HepG2 (cell line): ENCODE results near the gene PEX10. TPM values are rescaled to one million over a fixed set of nuclear protein-coding genes. Genes with fewer than 3 reads are reported as not detected.

Experiments
- AGO1 ChIP-seq: fragments of 200-400 bp; formaldehyde crosslinking; IDR thresholded peaks from 2 replicates; pipeline ENCODE4 v1.6.1; 2017; ENCODE audit warnings: mild to moderate bottlenecking, low read depth, low read length, moderate library complexity; ENCODE audit not compliant: poor library complexity, severe bottlenecking
- AGO2 ChIP-seq: fragments of 200-400 bp; formaldehyde crosslinking; optimal IDR thresholded peaks from 2 replicates; pipeline ENCODE3; 2017; ENCODE audit warnings: mild to moderate bottlenecking, low read depth, low read length, moderate library complexity
- HNRNPH1 ChIP-seq: fragments of 200-400 bp; formaldehyde crosslinking; optimal IDR thresholded peaks from 2 replicates; pipeline ENCODE3; 2017; ENCODE audit warnings: mild to moderate bottlenecking, low read depth, low read length
- ISX ChIP-seq: sonication (generic); formaldehyde crosslinking; conservative IDR thresholded peaks from 2 replicates; pipeline ENCODE4 v1.5.0; 2020; ENCODE audit warnings: missing genetic modification reagents
- MTF2 ChIP-seq: sonication (generic); formaldehyde crosslinking; IDR thresholded peaks from 2 replicates; pipeline ENCODE4 v1.5.0; 2020; ENCODE audit warnings: missing genetic modification reagents, borderline replicate concordance
- RELA ChIP-seq: sonication (generic); formaldehyde crosslinking; IDR thresholded peaks from 2 replicates; pipeline ENCODE4 v1.4.0; 2020; ENCODE audit warnings: missing genetic modification reagents
- SIN3A ChIP-seq: IDR thresholded peaks from 2 replicates; pipeline ENCODE4 v1.6.1; 2011; ENCODE audit warnings: low read depth, mild to moderate bottlenecking, control low read depth, low read length, borderline replicate concordance
- ZNF589 ChIP-seq: sonication (generic); formaldehyde crosslinking; conservative IDR thresholded peaks from 2 replicates; pipeline ENCODE4 v1.8.0; 2022; ENCODE audit warnings: mild to moderate bottlenecking, moderate library complexity, missing genetic modification reagents
- ZNF747 ChIP-seq: sonication (generic); formaldehyde crosslinking; IDR thresholded peaks from 2 replicates; pipeline ENCODE4 v1.8.1; 2023; ENCODE audit warnings: missing genetic modification reagents, mild to moderate bottlenecking, borderline replicate concordance
- ZSCAN25 ChIP-seq: sonication (generic); formaldehyde crosslinking; IDR thresholded peaks from 2 replicates; pipeline ENCODE4 v1.8.0; 2022; ENCODE audit warnings: mild to moderate bottlenecking, missing genetic modification reagents
- polyA plus RNA-seq, 8 experiments: library from polyadenylated mRNA; depleted of rRNA in 3 of 8; stranded (reverse) in 7 of 8; unstranded in 1 of 8; fragments of >200 nt; fragmentation: Illumina TruSeq in 4 of 8; extraction: Trizol in 4 of 8; gene quantifications; 2 replicates each; pipeline versions ENCODE4 v1.2.1 to v1.2.3, GENCODE V29; 2011 to 2016; ENCODE audit warnings: low read depth in 4 of 8, missing spikeins in 1 of 8, mixed read lengths in 1 of 8; ENCODE audit not compliant: insufficient read depth in 1 of 8
- total RNA-seq, 5 experiments: library from RNA; depleted of rRNA; stranded (reverse); fragments of >200 nt; fragmentation: Illumina TruSeq; extraction: Trizol; gene quantifications; 2 replicates each; pipeline ENCODE4 v1.2.3, GENCODE V29; 2016; ENCODE audit warnings: low read depth in 1 of 5
- TF ChIP-seq, protein P1 (sequence below): sonication (generic); formaldehyde crosslinking; IDR thresholded peaks from 2 replicates; pipeline ENCODE4 v1.9.0; 2021; ENCODE audit warnings: missing genetic modification reagents, borderline replicate concordance
- TF ChIP-seq, protein P2 (sequence below): IDR thresholded peaks from 2 replicates; pipeline ENCODE4 v1.6.1; 2012; ENCODE audit warnings: low read depth, low read length, improper control_type of control experiment
- TF ChIP-seq, protein P3 (sequence below): IDR thresholded peaks from 2 replicates; pipeline ENCODE4 v1.6.1; 2016; ENCODE audit warnings: missing compliant biosample characterization, missing genetic modification reagents, borderline replicate concordance
- TF ChIP-seq, protein P4 (sequence below): sonication (generic); formaldehyde crosslinking; IDR thresholded peaks from 2 replicates; pipeline ENCODE4 v1.9.0; 2022; ENCODE audit warnings: low read depth, missing genetic modification reagents
- TF ChIP-seq, protein P5 (sequence below): IDR thresholded peaks from 2 replicates; pipeline ENCODE4 v1.6.1; 2016
- TF ChIP-seq, protein P6 (sequence below): sonication (generic); formaldehyde crosslinking; IDR thresholded peaks from 2 replicates; pipeline ENCODE4 v1.4.0; 2020; ENCODE audit warnings: missing genetic modification reagents, mild to moderate bottlenecking, borderline replicate concordance

Gene PEX10
- total and polyA plus RNA-seq, 2 of the 13 experiments (the other 11 are each of a cell fraction or from before 2014, with no cell fraction given) = 16.1 to 39.6 TPM

DNA sequence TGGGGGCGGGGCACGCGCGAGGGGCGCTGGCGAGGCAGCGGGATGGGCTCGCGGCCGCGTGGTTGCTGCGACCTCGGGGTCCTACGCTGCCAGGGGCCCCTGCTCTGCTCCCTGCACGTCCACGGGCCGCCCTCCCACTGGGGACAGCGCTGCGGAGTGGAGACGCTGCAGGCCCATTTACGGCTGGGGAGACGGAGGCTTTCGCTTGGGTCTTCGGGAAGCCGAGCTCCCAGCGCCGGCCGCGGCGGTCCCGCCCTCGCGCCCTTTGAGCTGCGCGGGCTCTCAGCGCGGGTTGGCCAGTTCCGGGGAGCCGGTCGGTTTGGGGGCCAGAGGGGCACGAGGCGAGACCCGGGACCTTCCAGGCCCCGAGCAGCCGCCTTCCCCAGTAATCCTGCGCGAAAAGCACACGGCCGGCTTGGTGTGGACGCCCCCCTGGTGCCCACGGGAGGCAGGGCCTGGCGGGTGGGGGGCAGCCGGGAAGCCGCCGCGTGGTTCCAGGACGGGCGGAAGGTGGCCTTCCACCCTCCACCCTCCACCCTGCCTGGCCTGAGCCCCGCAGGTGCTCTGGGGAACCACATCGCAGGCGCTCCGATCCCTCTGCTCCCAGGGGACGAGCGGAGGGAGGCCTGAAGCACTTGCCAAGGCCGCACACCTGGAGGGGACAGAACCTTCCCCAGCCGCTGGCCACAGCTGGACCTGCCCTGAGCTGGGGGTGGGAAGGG, 570 bp upstream of the PEX10 start (continued):
- TF ChIP-seq MTF2 (CRISPR knock-in tag) (0 out of 2 replicates have a peak, but pooled peaks have one; percentile 91), AGO1 (no peak), AGO2 (peak; percentile 98), ZSCAN25 (CRISPR knock-in tag) (peak; percentile 75), ZNF747 (CRISPR knock-in tag) (peak; percentile 85; the same call in 1 of the 2 replicates), ZNF589 (CRISPR knock-in tag) (no peak), HNRNPH1 (no peak), SIN3A (no peak), RELA (no peak), ISX (CRISPR knock-in tag) (no peak; the same call in 1 of the 2 replicates)
- TF ChIP-seq, protein P1, sequence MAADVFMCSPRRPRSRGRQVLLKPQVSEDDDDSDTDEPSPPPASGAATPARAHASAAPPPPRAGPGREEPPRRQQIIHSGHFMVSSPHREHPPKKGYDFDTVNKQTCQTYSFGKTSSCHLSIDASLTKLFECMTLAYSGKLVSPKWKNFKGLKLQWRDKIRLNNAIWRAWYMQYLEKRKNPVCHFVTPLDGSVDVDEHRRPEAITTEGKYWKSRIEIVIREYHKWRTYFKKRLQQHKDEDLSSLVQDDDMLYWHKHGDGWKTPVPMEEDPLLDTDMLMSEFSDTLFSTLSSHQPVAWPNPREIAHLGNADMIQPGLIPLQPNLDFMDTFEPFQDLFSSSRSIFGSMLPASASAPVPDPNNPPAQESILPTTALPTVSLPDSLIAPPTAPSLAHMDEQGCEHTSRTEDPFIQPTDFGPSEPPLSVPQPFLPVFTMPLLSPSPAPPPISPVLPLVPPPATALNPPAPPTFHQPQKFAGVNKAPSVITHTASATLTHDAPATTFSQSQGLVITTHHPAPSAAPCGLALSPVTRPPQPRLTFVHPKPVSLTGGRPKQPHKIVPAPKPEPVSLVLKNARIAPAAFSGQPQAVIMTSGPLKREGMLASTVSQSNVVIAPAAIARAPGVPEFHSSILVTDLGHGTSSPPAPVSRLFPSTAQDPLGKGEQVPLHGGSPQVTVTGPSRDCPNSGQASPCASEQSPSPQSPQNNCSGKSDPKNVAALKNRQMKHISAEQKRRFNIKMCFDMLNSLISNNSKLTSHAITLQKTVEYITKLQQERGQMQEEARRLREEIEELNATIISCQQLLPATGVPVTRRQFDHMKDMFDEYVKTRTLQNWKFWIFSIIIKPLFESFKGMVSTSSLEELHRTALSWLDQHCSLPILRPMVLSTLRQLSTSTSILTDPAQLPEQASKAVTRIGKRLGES (CRISPR knock-in tag) = 0 out of 2 replicates have a peak, but pooled peaks have one; percentile 38
- TF ChIP-seq, protein P2, sequence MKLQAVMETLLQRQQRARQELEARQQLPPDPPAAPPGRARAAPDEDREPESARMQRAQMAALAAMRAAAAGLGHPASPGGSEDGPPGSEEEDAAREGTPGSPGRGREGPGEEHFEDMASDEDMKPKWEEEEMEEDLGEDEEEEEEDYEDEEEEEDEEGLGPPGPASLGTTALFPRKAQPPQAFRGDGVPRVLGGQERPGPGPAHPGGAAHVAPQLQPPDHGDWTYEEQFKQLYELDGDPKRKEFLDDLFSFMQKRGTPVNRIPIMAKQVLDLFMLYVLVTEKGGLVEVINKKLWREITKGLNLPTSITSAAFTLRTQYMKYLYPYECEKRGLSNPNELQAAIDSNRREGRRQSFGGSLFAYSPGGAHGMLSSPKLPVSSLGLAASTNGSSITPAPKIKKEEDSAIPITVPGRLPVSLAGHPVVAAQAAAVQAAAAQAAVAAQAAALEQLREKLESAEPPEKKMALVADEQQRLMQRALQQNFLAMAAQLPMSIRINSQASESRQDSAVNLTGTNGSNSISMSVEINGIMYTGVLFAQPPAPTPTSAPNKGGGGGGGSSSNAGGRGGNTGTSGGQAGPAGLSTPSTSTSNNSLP = no peak
- TF ChIP-seq, protein P3, sequence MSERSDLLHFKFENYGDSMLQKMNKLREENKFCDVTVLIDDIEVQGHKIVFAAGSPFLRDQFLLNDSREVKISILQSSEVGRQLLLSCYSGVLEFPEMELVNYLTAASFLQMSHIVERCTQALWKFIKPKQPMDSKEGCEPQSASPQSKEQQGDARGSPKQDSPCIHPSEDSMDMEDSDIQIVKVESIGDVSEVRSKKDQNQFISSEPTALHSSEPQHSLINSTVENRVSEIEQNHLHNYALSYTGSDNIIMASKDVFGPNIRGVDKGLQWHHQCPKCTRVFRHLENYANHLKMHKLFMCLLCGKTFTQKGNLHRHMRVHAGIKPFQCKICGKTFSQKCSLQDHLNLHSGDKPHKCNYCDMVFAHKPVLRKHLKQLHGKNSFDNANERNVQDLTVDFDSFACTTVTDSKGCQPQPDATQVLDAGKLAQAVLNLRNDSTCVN (CRISPR knock-in tag) = 0 out of 2 replicates have a peak, but pooled peaks have one; percentile 39
- TF ChIP-seq, protein P4, sequence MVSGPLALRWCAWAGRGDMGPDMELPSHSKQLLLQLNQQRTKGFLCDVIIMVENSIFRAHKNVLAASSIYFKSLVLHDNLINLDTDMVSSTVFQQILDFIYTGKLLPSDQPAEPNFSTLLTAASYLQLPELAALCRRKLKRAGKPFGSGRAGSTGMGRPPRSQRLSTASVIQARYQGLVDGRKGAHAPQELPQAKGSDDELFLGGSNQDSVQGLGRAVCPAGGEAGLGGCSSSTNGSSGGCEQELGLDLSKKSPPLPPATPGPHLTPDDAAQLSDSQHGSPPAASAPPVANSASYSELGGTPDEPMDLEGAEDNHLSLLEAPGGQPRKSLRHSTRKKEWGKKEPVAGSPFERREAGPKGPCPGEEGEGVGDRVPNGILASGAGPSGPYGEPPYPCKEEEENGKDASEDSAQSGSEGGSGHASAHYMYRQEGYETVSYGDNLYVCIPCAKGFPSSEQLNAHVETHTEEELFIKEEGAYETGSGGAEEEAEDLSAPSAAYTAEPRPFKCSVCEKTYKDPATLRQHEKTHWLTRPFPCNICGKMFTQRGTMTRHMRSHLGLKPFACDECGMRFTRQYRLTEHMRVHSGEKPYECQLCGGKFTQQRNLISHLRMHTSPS = no peak; the same call in 1 of the 2 replicates
- TF ChIP-seq, protein P5, sequence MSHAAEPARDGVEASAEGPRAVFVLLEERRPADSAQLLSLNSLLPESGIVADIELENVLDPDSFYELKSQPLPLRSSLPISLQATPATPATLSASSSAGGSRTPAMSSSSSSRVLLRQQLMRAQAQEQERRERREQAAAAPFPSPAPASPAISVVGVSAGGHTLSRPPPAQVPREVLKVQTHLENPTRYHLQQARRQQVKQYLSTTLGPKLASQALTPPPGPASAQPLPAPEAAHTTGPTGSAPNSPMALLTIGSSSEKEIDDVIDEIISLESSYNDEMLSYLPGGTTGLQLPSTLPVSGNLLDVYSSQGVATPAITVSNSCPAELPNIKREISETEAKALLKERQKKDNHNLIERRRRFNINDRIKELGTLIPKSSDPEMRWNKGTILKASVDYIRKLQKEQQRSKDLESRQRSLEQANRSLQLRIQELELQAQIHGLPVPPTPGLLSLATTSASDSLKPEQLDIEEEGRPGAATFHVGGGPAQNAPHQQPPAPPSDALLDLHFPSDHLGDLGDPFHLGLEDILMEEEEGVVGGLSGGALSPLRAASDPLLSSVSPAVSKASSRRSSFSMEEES = 0 out of 2 replicates have a peak, but pooled peaks have one; percentile 38
- TF ChIP-seq, protein P6, sequence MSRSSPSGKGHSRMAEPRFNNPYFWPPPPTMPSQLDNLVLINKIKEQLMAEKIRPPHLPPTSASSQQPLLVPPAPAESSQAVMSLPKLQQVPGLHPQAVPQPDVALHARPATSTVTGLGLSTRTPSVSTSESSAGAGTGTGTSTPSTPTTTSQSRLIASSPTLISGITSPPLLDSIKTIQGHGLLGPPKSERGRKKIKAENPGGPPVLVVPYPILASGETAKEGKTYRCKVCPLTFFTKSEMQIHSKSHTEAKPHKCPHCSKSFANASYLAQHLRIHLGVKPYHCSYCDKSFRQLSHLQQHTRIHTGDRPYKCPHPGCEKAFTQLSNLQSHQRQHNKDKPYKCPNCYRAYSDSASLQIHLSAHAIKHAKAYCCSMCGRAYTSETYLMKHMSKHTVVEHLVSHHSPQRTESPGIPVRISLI = no peak
